ENCODE measurements around the gene IQSEC2. TPM values are rescaled to one million over a fixed set of nuclear protein-coding genes. Genes with fewer than 3 reads are reported as not detected.

IQSEC2 gene
- total and polyA plus RNA-seq, 9 of the 15 experiments (the other 6 are each of a cell fraction or from before 2014, with no cell fraction given), result 2.7 to 41.8 (median 20.1) TPM

DNA sequence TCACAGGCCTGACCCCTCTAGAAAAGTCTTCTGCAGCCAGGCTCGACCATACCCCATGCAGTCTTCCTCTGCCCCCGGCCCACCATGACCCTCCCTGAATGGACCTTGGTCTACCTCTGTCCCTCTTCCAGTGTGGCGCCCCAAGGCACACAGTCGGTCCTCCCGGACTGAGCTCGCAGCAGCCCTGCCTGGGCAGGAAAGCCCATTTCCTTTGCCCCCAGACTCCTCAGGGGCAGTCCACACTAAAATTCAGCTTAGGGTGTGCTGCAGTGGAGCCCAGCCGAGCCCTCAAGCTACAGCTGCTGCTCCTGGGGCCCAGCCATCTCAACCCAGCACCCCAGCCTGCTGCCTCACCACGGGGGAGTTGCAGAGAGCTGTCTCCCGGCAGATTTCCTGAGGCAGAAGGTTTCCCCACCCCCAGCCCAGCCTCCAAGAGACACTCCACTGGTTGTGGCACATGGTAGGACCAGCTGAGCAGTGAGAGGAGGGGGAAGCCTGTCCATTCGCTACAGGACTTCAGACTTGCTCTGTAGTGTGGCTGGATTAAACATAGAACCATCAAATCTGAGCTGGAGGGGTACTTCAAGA lies 37.5 kb upstream of the IQSEC2 start:
- peaks cover 22 to 43% of the 10 kb centered on the region in 2 experiments; a peak in 4 of 5 replicates for H3K27me3 ChIP-seq (ENCODE audit: control insufficient read depth in 2 of 2, insufficient read depth in 2 of 2, low read length in 2 of 2)
- in situ Hi-C loops (cut with MboI) (loop anchor here (5.0 kb wide), 1 partner anchor 128 kb away; no protein-coding TSS in a partner anchor), intact Hi-C loops (cut with micrococcal nuclease) (loop anchor here (5.0 to 10.0 kb wide), 3 partner anchors 53 to 516 kb away; no protein-coding TSS in a partner anchor)
- H2AFZ ChIP-seq (ENCODE audit: low read depth, low read length), result no peak overlapping the region
- H3K27ac ChIP-seq (ENCODE audit: extremely low read depth, low read depth, low read length), result no peak overlapping the region
- H3K9me3 ChIP-seq (replicated peaks; ENCODE audit: control insufficient read depth, insufficient read depth, low read depth, low read length), result no peaks in the 10 kb centered on the region
- no peaks in the 10 kb centered on the region for H3K36me3 ChIP-seq (ENCODE audit: control insufficient read depth, insufficient read depth, low read length)
- DNase-seq (ENCODE audit: extremely low read depth in 1 of 4, low spot score in 3 of 4) (no peak), FAIRE-seq (no peak), ATAC-seq (no peak)
- 30% methylated on average over 10 of the region's 10 CpGs for WGBS (ENCODE audit: insufficient coverage, low coverage, missing lambda C conversion rate)
- H3K4me1 ChIP-seq (replicated peaks in 1 of 2; ENCODE audit: control insufficient read depth in 2 of 2, insufficient read depth in 2 of 2, low read length in 2 of 2), result peaks cover 11 to 43% of the 10 kb centered on the region in 2 experiments; a peak in 4 of 5 replicates
- H3K9me1 ChIP-seq (ENCODE audit: control insufficient read depth, insufficient read depth, low read length), result no peaks in the 10 kb centered on the region
- H3K4me3 ChIP-seq, result no peak overlapping the region
- no peak overlapping the region; a peak in 1 of 4 replicates for H3K9ac ChIP-seq (ENCODE audit: insufficient read depth in 1 of 2, low read depth in 2 of 2, low read length in 2 of 2)
- H4K20me1 ChIP-seq (replicated peaks; ENCODE audit: control insufficient read depth, insufficient read depth, low read length), result peaks cover 8% of the 10 kb centered on the region
- no peaks in the 10 kb centered on the region for H3K79me2 ChIP-seq (ENCODE audit: control insufficient read depth, insufficient read depth, low read length)
- CTCF ChIA-PET (ENCODE audit: low intra/inter-chr PET ratio), result no interaction called here
- POLR2A ChIA-PET, result interaction anchor here (0.6 to 1.3 kb wide), 5 partner anchors 10 to 163 kb away, joined by 3 to 7 read pairs (median 3); no protein-coding TSS in a partner anchor
- no TSS peak for BruUV-seq (replicated peaks)
- no peak overlapping the region for H3K4me2 ChIP-seq (ENCODE audit: insufficient read depth, low read length)
- TF ChIP-seq, protein P1, sequence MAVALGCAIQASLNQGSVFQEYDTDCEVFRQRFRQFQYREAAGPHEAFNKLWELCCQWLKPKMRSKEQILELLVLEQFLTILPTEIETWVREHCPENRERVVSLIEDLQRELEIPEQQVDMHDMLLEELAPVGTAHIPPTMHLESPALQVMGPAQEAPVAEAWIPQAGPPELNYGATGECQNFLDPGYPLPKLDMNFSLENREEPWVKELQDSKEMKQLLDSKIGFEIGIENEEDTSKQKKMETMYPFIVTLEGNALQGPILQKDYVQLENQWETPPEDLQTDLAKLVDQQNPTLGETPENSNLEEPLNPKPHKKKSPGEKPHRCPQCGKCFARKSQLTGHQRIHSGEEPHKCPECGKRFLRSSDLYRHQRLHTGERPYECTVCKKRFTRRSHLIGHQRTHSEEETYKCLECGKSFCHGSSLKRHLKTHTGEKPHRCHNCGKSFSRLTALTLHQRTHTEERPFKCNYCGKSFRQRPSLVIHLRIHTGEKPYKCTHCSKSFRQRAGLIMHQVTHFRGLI (CRISPR knock-in tag; IDR thresholded peaks at IDR 0.05), result no peak
- TF ChIP-seq, protein P2, sequence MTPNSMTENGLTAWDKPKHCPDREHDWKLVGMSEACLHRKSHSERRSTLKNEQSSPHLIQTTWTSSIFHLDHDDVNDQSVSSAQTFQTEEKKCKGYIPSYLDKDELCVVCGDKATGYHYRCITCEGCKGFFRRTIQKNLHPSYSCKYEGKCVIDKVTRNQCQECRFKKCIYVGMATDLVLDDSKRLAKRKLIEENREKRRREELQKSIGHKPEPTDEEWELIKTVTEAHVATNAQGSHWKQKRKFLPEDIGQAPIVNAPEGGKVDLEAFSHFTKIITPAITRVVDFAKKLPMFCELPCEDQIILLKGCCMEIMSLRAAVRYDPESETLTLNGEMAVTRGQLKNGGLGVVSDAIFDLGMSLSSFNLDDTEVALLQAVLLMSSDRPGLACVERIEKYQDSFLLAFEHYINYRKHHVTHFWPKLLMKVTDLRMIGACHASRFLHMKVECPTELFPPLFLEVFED (CRISPR knock-in tag; conservative IDR thresholded peaks at IDR 0.05), result no peak
- TF ChIP-seq CHD4 (IDR thresholded peaks at IDR 0.05; ENCODE audit: insufficient read depth, insufficient replicate concordance, low read depth, low read length, poor library complexity, severe bottlenecking), result no peak
- no peak for TF ChIP-seq CCAR2 (IDR thresholded peaks at IDR 0.05; ENCODE audit: low read depth, low read length)
- TF ChIP-seq, protein P3, sequence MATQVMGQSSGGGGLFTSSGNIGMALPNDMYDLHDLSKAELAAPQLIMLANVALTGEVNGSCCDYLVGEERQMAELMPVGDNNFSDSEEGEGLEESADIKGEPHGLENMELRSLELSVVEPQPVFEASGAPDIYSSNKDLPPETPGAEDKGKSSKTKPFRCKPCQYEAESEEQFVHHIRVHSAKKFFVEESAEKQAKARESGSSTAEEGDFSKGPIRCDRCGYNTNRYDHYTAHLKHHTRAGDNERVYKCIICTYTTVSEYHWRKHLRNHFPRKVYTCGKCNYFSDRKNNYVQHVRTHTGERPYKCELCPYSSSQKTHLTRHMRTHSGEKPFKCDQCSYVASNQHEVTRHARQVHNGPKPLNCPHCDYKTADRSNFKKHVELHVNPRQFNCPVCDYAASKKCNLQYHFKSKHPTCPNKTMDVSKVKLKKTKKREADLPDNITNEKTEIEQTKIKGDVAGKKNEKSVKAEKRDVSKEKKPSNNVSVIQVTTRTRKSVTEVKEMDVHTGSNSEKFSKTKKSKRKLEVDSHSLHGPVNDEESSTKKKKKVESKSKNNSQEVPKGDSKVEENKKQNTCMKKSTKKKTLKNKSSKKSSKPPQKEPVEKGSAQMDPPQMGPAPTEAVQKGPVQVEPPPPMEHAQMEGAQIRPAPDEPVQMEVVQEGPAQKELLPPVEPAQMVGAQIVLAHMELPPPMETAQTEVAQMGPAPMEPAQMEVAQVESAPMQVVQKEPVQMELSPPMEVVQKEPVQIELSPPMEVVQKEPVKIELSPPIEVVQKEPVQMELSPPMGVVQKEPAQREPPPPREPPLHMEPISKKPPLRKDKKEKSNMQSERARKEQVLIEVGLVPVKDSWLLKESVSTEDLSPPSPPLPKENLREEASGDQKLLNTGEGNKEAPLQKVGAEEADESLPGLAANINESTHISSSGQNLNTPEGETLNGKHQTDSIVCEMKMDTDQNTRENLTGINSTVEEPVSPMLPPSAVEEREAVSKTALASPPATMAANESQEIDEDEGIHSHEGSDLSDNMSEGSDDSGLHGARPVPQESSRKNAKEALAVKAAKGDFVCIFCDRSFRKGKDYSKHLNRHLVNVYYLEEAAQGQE (IDR thresholded peaks at IDR 0.05; ENCODE audit: borderline replicate concordance), result no peak
- TF ChIP-seq, protein P3 (CRISPR knock-in tag; IDR thresholded peaks at IDR 0.05; ENCODE audit: low read depth), result no peak
- no peak for TF ChIP-seq RBBP5 (IDR thresholded peaks at IDR 0.05; ENCODE audit: borderline replicate concordance, insufficient read depth, low read length, poor library complexity, severe bottlenecking)
- no peak for TF ChIP-seq NR4A1 (CRISPR knock-in tag; IDR thresholded peaks at IDR 0.05)
- TF ChIP-seq NR4A1 (tag; IDR thresholded peaks at IDR 0.05), result no peak
- no peak for TF ChIP-seq BMI1 (IDR thresholded peaks at IDR 0.05; ENCODE audit: low read length)

Data from K562 (cell line).